ENCODE data around the gene CLSTN2.

CLSTN2 gene

GRCh38 chr3:140006331-140006730, 71.3 kb downstream of the CLSTN2 start:
- no peak for DNase-seq (ENCODE audit: low read depth in 3 of 3)

- DNase-seq (ENCODE audit: low read depth in 3 of 3), result no peak
Measured at GRCh38 chr3:140007081-140007480, 72.1 kb downstream of the CLSTN2 start.

- no peak for DNase-seq (ENCODE audit: low read depth in 3 of 3)
Measured at GRCh38 chr3:140007911-140008869, 73.2 kb downstream of the CLSTN2 start.

GRCh38 chr3:140010391-140010790, 75.4 kb downstream of the CLSTN2 start:
- no peak for DNase-seq (ENCODE audit: low read depth in 3 of 3)

- no peak for DNase-seq (ENCODE audit: low read depth in 3 of 3)
Measured at GRCh38 chr3:140011086-140011485, 76.1 kb downstream of the CLSTN2 start.

GRCh38 chr3:140011611-140012277, 76.8 kb downstream of the CLSTN2 start:
- DNase-seq (ENCODE audit: low read depth in 3 of 3), result no peak

- DNase-seq (ENCODE audit: low read depth in 3 of 3), result no peak
Measured at GRCh38 chr3:140013220-140013619, 78.2 kb downstream of the CLSTN2 start.

GRCh38 chr3:140014831-140015495, 80.0 kb downstream of the CLSTN2 start:
- DNase-seq (ENCODE audit: low read depth in 3 of 3), result no peak

GRCh38 chr3:140015741-140016140, 80.8 kb downstream of the CLSTN2 start:
- no peak for DNase-seq (ENCODE audit: low read depth in 3 of 3)

GRCh38 chr3:140018556-140018955, 83.6 kb downstream of the CLSTN2 start:
- no peak for DNase-seq (ENCODE audit: low read depth in 3 of 3)

- DNase-seq (ENCODE audit: low read depth in 3 of 3), result no peak
Measured at GRCh38 chr3:140019946-140020345, 85.0 kb downstream of the CLSTN2 start.

GRCh38 chr3:140020541-140020940, 85.6 kb downstream of the CLSTN2 start:
- DNase-seq (ENCODE audit: low read depth in 3 of 3), result no peak

- no peak for DNase-seq (ENCODE audit: low read depth in 3 of 3)
Measured at GRCh38 chr3:140021269-140021668, 86.3 kb downstream of the CLSTN2 start.

GRCh38 chr3:140022066-140022770, 87.2 kb downstream of the CLSTN2 start:
- DNase-seq (ENCODE audit: low read depth in 3 of 3), result no peak

GRCh38 chr3:140023616-140024530, 88.9 kb downstream of the CLSTN2 start:
- no peak for DNase-seq (ENCODE audit: low read depth in 3 of 3)

- no peak for DNase-seq (ENCODE audit: low read depth in 3 of 3)
Measured at GRCh38 chr3:140031170-140031569, 96.2 kb downstream of the CLSTN2 start.

- DNase-seq (ENCODE audit: low read depth in 3 of 3), result no peak
Measured at GRCh38 chr3:140034058-140034457, 99.1 kb downstream of the CLSTN2 start.

- no peak for DNase-seq (ENCODE audit: low read depth in 3 of 3)
Measured at GRCh38 chr3:140035871-140036270, 100.9 kb downstream of the CLSTN2 start.

GRCh38 chr3:140050396-140050795, 115.4 kb downstream of the CLSTN2 start:
- DNase-seq (ENCODE audit: low read depth in 3 of 3), result no peak

All from stimulated activated CD4-positive, alpha-beta T cell treated with anti-CD3 and anti-CD28 coated beads, TNF-alpha, amount 100 ng/mL, for 24 hours (primary cell).